CD4-positive, CD25-positive, alpha-beta regulatory T cell (primary cell): ENCODE measurements around the gene LILRB3. TPM values are rescaled to one million over a fixed set of nuclear protein-coding genes. Genes with fewer than 3 reads are reported as not detected.

Source experiments
- ATAC-seq, 2 donors: fragments of 150-1000 bp; cut with Tn5 transposase; one replicate each; pipeline ENCODE4 v1.10.0; 2021; ENCODE audit warnings: low read depth in 2 of 2, moderate number of reproducible peaks in 2 of 2, moderate library complexity in 1 of 2
- DNase-seq, 3 donors: peaks; one replicate each; pipeline versions ENCODE4 v3.0.0 to v3.0.0-alpha.2; 2012 to 2022; ENCODE audit warnings: mixed read lengths in 1 of 3
- H3K27ac ChIP-seq: one replicate; pipeline ENCODE4 v1.7.0; 2013; ENCODE audit warnings: mild to moderate bottlenecking, low read length; ENCODE audit not compliant: insufficient read depth, poor library complexity, severe bottlenecking
- H3K27me3 ChIP-seq: one replicate; pipeline ENCODE4 v1.7.0; 2013; ENCODE audit warnings: low read length; ENCODE audit not compliant: control insufficient read depth, insufficient read depth
- H3K36me3 ChIP-seq: one replicate; pipeline ENCODE4 v1.7.0; 2013; ENCODE audit warnings: mild to moderate bottlenecking, low read length, moderate library complexity; ENCODE audit not compliant: control insufficient read depth, insufficient read depth
- H3K4me1 ChIP-seq: 2 replicates; pipeline ENCODE4 v1.7.0; 2013; ENCODE audit warnings: mild to moderate bottlenecking, low read length; ENCODE audit not compliant: insufficient read depth, control insufficient read depth, poor library complexity, severe bottlenecking
- H3K4me3 ChIP-seq: one replicate; pipeline ENCODE4 v1.7.0; 2013; ENCODE audit warnings: low read depth, mild to moderate bottlenecking, low read length, moderate library complexity
- H3K9me3 ChIP-seq, 2 experiments: 1 replicate in 1 of 2; 2 replicates in 1 of 2; pipeline ENCODE4 v1.7.0; 2013; ENCODE audit warnings: low read length in 2 of 2, mild to moderate bottlenecking in 1 of 2, moderate library complexity in 1 of 2; ENCODE audit not compliant: control insufficient read depth in 2 of 2
- H3K27ac Mint-ChIP-seq, 3 donors: one replicate each; pipeline ENCODE4 v1.8.0; 2020 to 2022; ENCODE audit warnings: mild to moderate bottlenecking in 3 of 3, mixed read lengths in 3 of 3, moderate library complexity in 2 of 3
- H3K27me3 Mint-ChIP-seq: one replicate; pipeline ENCODE4 v1.8.0; 2022; ENCODE audit warnings: mild to moderate bottlenecking, mixed read lengths
- H3K36me3 Mint-ChIP-seq: one replicate; pipeline ENCODE4 v1.8.0; 2020; ENCODE audit warnings: mixed read lengths
- H3K4me1 Mint-ChIP-seq, 4 donors: one replicate each; pipeline ENCODE4 v1.8.0; 2020 to 2022; ENCODE audit warnings: mixed read lengths in 4 of 4, mild to moderate bottlenecking in 1 of 4
- H3K4me3 Mint-ChIP-seq, 4 donors: one replicate each; pipeline ENCODE4 v1.8.0; 2020 to 2022; ENCODE audit warnings: mild to moderate bottlenecking in 4 of 4, mixed read lengths in 4 of 4, moderate library complexity in 3 of 4
- H3K9me3 Mint-ChIP-seq, 7 donors: one replicate each; pipeline ENCODE4 v1.8.0; 2020 to 2022; ENCODE audit warnings: mixed read lengths in 7 of 7, mild to moderate bottlenecking in 3 of 7, moderate library complexity in 2 of 7
- polyA plus RNA-seq, 4 donors: library from polyadenylated mRNA; unstranded; fragments of 300-500 nt; fragmentation: Illumina TruSeq; gene quantifications; one replicate each; pipeline ENCODE4 v1.2.3, GENCODE V29; 2021
- total RNA-seq: library from RNA; stranded (reverse); gene quantifications from one replicate; pipeline ENCODE4 v1.2.3, GENCODE V29; 2022

LILRB3 gene
- total and polyA plus RNA-seq, 5 donors from 2014 or later: 0.07 to 4.1 (median 0.41) TPM; not detected in 1

GRCh38 chr19:54191011-54191810, 31.6 kb downstream of the LILRB3 start, which contains the start of gene TSEN34:
Gene TSEN34, plus strand, starts transcription at chr19:54191308. Its CDS starts 57 bp downstream, at chr19:54191365.
- H3K4me3 Mint-ChIP-seq: peak within 1 kb of the TSS; percentile 95 to 97 (median 96)
- peaks cover 9% of the 10 kb centered on the region for H3K36me3 Mint-ChIP-seq
- peak in 2 of 3 donors; percentile 83 to 91 for DNase-seq
- Histone ChIP-seq H3K27ac (peak within 1 kb of the TSS; percentile 100), H3K27me3 (no peaks in the 10 kb centered on the region), H3K4me1 (peaks cover 26% of the 10 kb centered on the region), H3K9me3 (no peaks in the 10 kb centered on the region), H3K4me3 (peak within 1 kb of the TSS; percentile 69), H3K36me3 (peaks cover 7% of the 10 kb centered on the region)
- peaks cover 0 to 55% (median 26%) of the 10 kb centered on the region in 4 donors for H3K4me1 Mint-ChIP-seq
- peak; percentile 18 to 19 for ATAC-seq
- no peaks in the 10 kb centered on the region for H3K27me3 Mint-ChIP-seq
- H3K27ac Mint-ChIP-seq: peak within 1 kb of the TSS; percentile 99 to 100 (median 99)
- H3K9me3 Mint-ChIP-seq: no peaks in the 10 kb centered on the region

- Histone ChIP-seq H3K27ac (peak overlapping the region; percentile 100), H3K36me3 (peaks cover 7% of the 10 kb centered on the region), H3K27me3 (no peaks in the 10 kb centered on the region), H3K4me1 (peaks cover 26% of the 10 kb centered on the region), H3K9me3 (no peaks in the 10 kb centered on the region), H3K4me3 (peak overlapping the region; percentile 59)
- Mint-ChIP-seq H3K4me1 (peaks cover 0 to 55% (median 26%) of the 10 kb centered on the region in 4 donors), H3K36me3 (peaks cover 10% of the 10 kb centered on the region), H3K27me3 (no peaks in the 10 kb centered on the region), H3K4me3 (peak overlapping the region; percentile 95 to 97 (median 96)), H3K27ac (peak overlapping the region; percentile 99 to 100 (median 99)), H3K9me3 (no peaks in the 10 kb centered on the region)
- ATAC-seq (peak; percentile 64 to 65), DNase-seq (peak; percentile 100)
These were observed 32.2 kb downstream of the LILRB3 start for GRCh38 chr19:54190503-54191010.

- H3K36me3 Mint-ChIP-seq: peaks cover 5% of the 10 kb centered on the region
- DNase-seq (peak; percentile 100), ATAC-seq (peak; percentile 59 to 61)
- Histone ChIP-seq H3K9me3 (no peaks in the 10 kb centered on the region), H3K4me3 (peak overlapping the region; percentile 69), H3K4me1 (peaks cover 26% of the 10 kb centered on the region), H3K27ac (peak overlapping the region; percentile 100), H3K27me3 (no peaks in the 10 kb centered on the region), H3K36me3 (peaks cover 7% of the 10 kb centered on the region)
- peaks cover 0 to 55% (median 26%) of the 10 kb centered on the region in 4 donors for H3K4me1 Mint-ChIP-seq
- peak overlapping the region; percentile 95 to 97 (median 96) for H3K4me3 Mint-ChIP-seq
- H3K27me3 Mint-ChIP-seq: no peaks in the 10 kb centered on the region
- H3K9me3 Mint-ChIP-seq: no peaks in the 10 kb centered on the region
- peak overlapping the region; percentile 99 to 100 (median 99) for H3K27ac Mint-ChIP-seq
These were observed 32.9 kb downstream of the LILRB3 start for GRCh38 chr19:54189735-54190502.

- no peaks in the 10 kb centered on the region for H3K27me3 ChIP-seq
- H3K27ac ChIP-seq: peak within 1 kb of the TSS; percentile 100
- H3K4me3 ChIP-seq: peak within 1 kb of the TSS; percentile 69
- H3K9me3 ChIP-seq: no peaks in the 10 kb centered on the region
- peak within 1 kb of the TSS; percentile 99 to 100 (median 99) for H3K27ac Mint-ChIP-seq
- DNase-seq: no peak
- ATAC-seq: no peak
- H3K4me1 Mint-ChIP-seq: peaks cover 0 to 55% (median 26%) of the 10 kb centered on the region in 4 donors
- H3K4me1 ChIP-seq: peaks cover 26% of the 10 kb centered on the region
- no peaks in the 10 kb centered on the region for H3K27me3 Mint-ChIP-seq
- peak within 1 kb of the TSS; percentile 95 to 97 (median 96) for H3K4me3 Mint-ChIP-seq
- H3K36me3 ChIP-seq: peaks cover 7% of the 10 kb centered on the region
- H3K9me3 Mint-ChIP-seq: no peaks in the 10 kb centered on the region
- peaks cover 6% of the 10 kb centered on the region for H3K36me3 Mint-ChIP-seq
These were observed 33.6 kb downstream of the LILRB3 start, which contains the start of gene MBOAT7 for GRCh38 chr19:54189145-54189734. Gene MBOAT7, minus strand, starts transcription at chr19:54189580. Its CDS starts 1,072 bp downstream, at chr19:54188508.

- H3K27ac Mint-ChIP-seq: peak overlapping the region; percentile 86 to 93 (median 90)
These were observed 34.5 kb downstream of the LILRB3 start for GRCh38 chr19:54188215-54188871.

DNA sequence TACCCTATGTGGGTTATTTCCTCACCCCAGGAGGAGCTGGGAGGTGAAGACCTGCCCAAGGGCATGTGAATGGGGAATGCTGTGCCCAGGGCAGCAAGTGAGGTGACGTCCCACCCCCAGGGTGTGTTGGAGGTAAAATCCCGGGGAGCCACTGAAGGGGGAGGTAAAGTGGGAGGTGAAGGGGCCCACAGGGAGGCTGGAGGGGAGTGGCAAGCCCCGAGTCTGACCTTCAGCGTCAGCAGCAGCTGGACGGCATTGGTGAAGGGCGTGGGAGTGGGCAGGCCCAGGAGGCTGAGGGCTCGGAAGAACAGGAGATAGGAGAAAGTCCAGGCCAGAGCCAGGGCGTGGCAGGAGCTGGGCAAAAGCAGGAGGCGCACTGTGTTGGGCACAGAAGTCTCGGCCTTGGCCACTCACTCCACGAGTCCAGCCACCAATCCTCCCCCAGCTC, 35.8 kb downstream of the LILRB3 start:
- no peaks in the 10 kb centered on the region for H3K9me3 ChIP-seq
- peak overlapping the region in 1 of 3 donors; percentile 90 for H3K27ac Mint-ChIP-seq
- H3K27ac ChIP-seq: no peak overlapping the region
- no peaks in the 10 kb centered on the region for H3K9me3 Mint-ChIP-seq
- H3K4me1 ChIP-seq: peaks cover 22% of the 10 kb centered on the region
- peaks cover 12% of the 10 kb centered on the region for H3K36me3 Mint-ChIP-seq
- no peaks in the 10 kb centered on the region for H3K27me3 Mint-ChIP-seq
- no peak for ATAC-seq
- H3K4me3 Mint-ChIP-seq: peak overlapping the region in 3 of 4 donors; percentile 68 to 85 (median 77)
- no peak for DNase-seq
- H3K27me3 ChIP-seq: no peaks in the 10 kb centered on the region
- H3K36me3 ChIP-seq: no peaks in the 10 kb centered on the region
- H3K4me1 Mint-ChIP-seq: peaks cover 0 to 39% (median 18%) of the 10 kb centered on the region in 4 donors
- no peak overlapping the region for H3K4me3 ChIP-seq

More at GRCh38 chr19:54188215-54188871, 34.5 kb downstream of the LILRB3 start:
- peaks cover 12% of the 10 kb centered on the region for H3K36me3 Mint-ChIP-seq
- no peak overlapping the region for H3K4me3 ChIP-seq
- H3K9me3 ChIP-seq: no peaks in the 10 kb centered on the region
- peaks cover 0 to 53% (median 26%) of the 10 kb centered on the region in 4 donors for H3K4me1 Mint-ChIP-seq
- H3K4me1 ChIP-seq: peaks cover 26% of the 10 kb centered on the region
- H3K27me3 ChIP-seq: no peaks in the 10 kb centered on the region
- DNase-seq (peak in 2 of 3 donors; percentile 52 to 63), ATAC-seq (no peak)
- peaks cover 2% of the 10 kb centered on the region for H3K36me3 ChIP-seq
- H3K9me3 Mint-ChIP-seq: no peaks in the 10 kb centered on the region
- no peaks in the 10 kb centered on the region for H3K27me3 Mint-ChIP-seq
- peak overlapping the region; percentile 100 for H3K27ac ChIP-seq
- H3K4me3 Mint-ChIP-seq: peak overlapping the region; percentile 76 to 91 (median 81)
